ENCODE results near the gene CPEB3.

DNA sequence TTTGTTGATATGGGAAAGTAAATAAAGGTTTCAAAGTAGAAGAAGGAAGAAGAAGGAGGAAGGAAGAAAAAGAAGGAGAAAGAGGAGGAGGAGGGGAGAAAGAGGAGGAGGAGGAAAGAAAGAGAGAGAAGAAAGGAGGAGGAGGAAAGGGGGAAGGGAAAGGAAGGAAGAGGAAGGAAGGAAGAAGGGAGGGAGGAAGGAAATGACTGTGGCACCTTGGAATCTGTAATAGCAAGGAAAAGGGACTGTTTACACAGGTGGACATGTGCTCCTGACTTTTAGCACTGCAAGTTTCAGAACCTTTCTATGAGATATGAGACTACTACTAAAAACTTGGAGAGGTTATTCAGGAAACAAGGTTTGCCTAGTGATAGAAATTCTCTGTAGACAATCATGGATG lies 214.2 kb downstream of the CPEB3 start:
- TF ChIP-seq, protein P1, sequence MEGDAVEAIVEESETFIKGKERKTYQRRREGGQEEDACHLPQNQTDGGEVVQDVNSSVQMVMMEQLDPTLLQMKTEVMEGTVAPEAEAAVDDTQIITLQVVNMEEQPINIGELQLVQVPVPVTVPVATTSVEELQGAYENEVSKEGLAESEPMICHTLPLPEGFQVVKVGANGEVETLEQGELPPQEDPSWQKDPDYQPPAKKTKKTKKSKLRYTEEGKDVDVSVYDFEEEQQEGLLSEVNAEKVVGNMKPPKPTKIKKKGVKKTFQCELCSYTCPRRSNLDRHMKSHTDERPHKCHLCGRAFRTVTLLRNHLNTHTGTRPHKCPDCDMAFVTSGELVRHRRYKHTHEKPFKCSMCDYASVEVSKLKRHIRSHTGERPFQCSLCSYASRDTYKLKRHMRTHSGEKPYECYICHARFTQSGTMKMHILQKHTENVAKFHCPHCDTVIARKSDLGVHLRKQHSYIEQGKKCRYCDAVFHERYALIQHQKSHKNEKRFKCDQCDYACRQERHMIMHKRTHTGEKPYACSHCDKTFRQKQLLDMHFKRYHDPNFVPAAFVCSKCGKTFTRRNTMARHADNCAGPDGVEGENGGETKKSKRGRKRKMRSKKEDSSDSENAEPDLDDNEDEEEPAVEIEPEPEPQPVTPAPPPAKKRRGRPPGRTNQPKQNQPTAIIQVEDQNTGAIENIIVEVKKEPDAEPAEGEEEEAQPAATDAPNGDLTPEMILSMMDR (IDR thresholded peaks at IDR 0.05; ENCODE audit: low read length) = no peak
- TF ChIP-seq EZH2 (IDR thresholded peaks at IDR 0.05; ENCODE audit: borderline replicate concordance, low read length) = no peak
